ENCODE data around the gene AOX1. TPM values are rescaled to one million over a fixed set of nuclear protein-coding genes. Genes with fewer than 3 reads are reported as not detected.

Gene AOX1
- total RNA-seq, 1 experiment from 2014 or later = 0.71 TPM

DNA sequence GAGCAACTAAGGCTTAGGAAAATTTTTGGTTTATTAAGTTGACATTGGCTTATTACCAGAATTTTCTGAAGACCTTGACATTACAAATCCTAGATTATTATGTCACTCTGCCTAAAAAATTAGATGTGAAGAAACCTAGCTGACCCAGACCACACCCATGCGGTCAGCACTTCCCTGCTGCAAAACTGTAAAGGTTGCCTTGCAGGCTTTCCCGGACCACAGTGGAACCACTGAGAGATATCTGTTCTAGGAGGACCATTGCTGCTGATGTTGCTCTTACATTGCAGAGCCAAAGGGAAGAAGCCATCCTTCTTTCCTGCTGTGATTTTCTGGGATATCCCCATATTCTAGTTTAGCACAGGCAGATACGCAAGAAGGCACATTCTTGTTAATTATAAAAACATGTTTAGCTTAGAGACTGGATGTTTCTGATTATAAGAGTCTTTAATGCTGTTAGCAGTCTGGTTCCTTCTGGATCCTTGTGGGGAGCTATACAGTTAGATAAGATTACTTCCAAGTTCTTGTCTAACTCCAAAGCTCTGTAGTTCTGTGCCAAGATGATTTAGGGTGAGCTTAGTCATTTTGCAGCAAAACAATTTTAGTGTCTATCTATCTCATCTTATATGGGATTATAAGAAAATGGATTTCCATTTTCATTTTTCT, 70.2 kb downstream of the AOX1 start:
- DNase-seq (ENCODE audit: low read depth, low spot score) = no peak
- Histone ChIP-seq H3K4me1 (ENCODE audit: control insufficient read depth in 1 of 2, insufficient read depth in 2 of 2, low read length in 2 of 2) (peaks cover 0 to 11% of the 10 kb centered on the region in 2 experiments; a peak in 1 of 4 replicates), H3K79me2 (ENCODE audit: insufficient read depth, low read length) (no peaks in the 10 kb centered on the region), H3K9ac (ENCODE audit: low read length) (no peak overlapping the region), H3K27ac (ENCODE audit: low read depth, low read length) (no peak overlapping the region), H3K36me3 (ENCODE audit: control insufficient read depth in 1 of 2, insufficient read depth in 2 of 2, low read length in 2 of 2) (no peaks in the 10 kb centered on the region), H3K9me3 (ENCODE audit: control insufficient read depth in 1 of 2, insufficient read depth in 1 of 2, low read depth in 1 of 2, low read length in 2 of 2) (no peaks in the 10 kb centered on the region), H3K27me3 (ENCODE audit: insufficient read depth, low read length) (no peaks in the 10 kb centered on the region), H3K4me3 (replicated peaks in 1 of 2; ENCODE audit: low read depth in 1 of 2, low read length in 2 of 2) (no peak overlapping the region), H3K9me2 (ENCODE audit: insufficient read depth) (no peaks in the 10 kb centered on the region), H2AFZ (ENCODE audit: low read depth, low read length, poor library complexity, severe bottlenecking) (no peak overlapping the region), H4K20me1 (ENCODE audit: insufficient read depth) (no peaks in the 10 kb centered on the region), H3K4me2 (ENCODE audit: low read length) (no peak overlapping the region)
- ChIA-PET CTCF (no interaction called here), POLR2A (no interaction called here), RAD21 (ENCODE audit: low non-redundant PET in 1 of 2, low total read pairs in 2 of 2, uncharacterized antibody in 2 of 2, unreplicated experiment in 2 of 2) (no interaction called here)
- intact Hi-C loops (cut with micrococcal nuclease) = loop anchor here (5.0 kb wide), 1 partner anchor 79 kb away; no protein-coding TSS in a partner anchor
- ATAC-seq = no peak
- BruUV-seq (replicated peaks) = no TSS peak
- no peak for TF ChIP-seq JUND (IDR thresholded peaks at IDR 0.05)
- no peak for TF ChIP-seq YY1 (IDR thresholded peaks at IDR 0.05; ENCODE audit: extremely low read depth, insufficient replicate concordance, low read depth, low read length)
- TF ChIP-seq CEBPB (IDR thresholded peaks at IDR 0.05; ENCODE audit: low read depth) = no peak
- no peak for TF ChIP-seq FOSL1 (IDR thresholded peaks at IDR 0.05; ENCODE audit: low read depth)
- no peak for TF ChIP-seq TCF7L2 (IDR thresholded peaks at IDR 0.05; ENCODE audit: borderline replicate concordance, extremely low read depth, insufficient read depth, insufficient read length)

DNA sequence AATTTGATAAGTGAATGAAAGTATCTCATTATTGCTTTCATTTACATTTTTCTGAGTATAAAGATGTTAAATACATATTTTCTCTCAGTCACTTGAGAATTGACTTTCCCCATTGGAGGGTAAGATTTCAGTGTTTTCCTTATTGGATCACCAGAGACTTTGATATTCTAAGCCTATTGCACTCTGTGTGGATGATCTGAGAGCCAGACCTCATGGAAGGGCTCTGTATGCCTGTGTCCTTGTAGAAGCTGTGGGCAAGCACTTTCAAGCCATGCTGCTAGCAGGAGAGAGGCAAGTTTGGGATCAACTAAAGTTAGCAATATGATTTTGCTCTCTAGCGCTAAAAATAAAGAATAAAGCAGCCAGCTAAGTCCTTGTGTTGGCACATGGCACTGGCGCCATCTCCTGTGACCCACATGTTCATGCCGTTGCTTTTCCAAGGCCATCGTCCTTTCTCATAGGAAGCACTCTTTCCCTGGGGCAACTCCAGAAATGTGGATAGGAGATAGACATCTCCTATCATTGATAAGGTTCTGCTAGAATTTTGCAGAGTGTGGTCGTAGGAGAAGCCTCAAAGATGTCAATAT, 72.6 kb downstream of the AOX1 start:
- H3K27ac ChIP-seq (ENCODE audit: low read depth, low read length) = no peak overlapping the region
- no peak overlapping the region for H3K9ac ChIP-seq (ENCODE audit: low read length)
- intact Hi-C loops (cut with micrococcal nuclease) = loop anchor here (5.0 kb wide), 1 partner anchor 81 kb away; no protein-coding TSS in a partner anchor
- H3K9me3 ChIP-seq (ENCODE audit: control insufficient read depth in 1 of 2, insufficient read depth in 1 of 2, low read depth in 1 of 2, low read length in 2 of 2) = no peaks in the 10 kb centered on the region
- no peaks in the 10 kb centered on the region for H3K36me3 ChIP-seq (ENCODE audit: control insufficient read depth in 1 of 2, insufficient read depth in 2 of 2, low read length in 2 of 2)
- ATAC-seq = peak; percentile 41
- H3K27me3 ChIP-seq (ENCODE audit: insufficient read depth, low read length) = no peaks in the 10 kb centered on the region
- ChIA-PET CTCF (interaction anchor here (0.9 to 1.0 kb wide), 2 partner anchors 86 to 175 kb away, joined by 3 to 16 read pairs; no protein-coding TSS in a partner anchor), RAD21 (ENCODE audit: low non-redundant PET in 1 of 2, low total read pairs in 2 of 2, uncharacterized antibody in 2 of 2, unreplicated experiment in 2 of 2) (interaction anchor here in 1 of 2 experiments (0.7 kb wide), 1 partner anchor 175 kb away, joined by 3 read pairs; no protein-coding TSS in a partner anchor), POLR2A (no interaction called here)
- H3K4me3 ChIP-seq (replicated peaks in 1 of 2; ENCODE audit: low read depth in 1 of 2, low read length in 2 of 2) = no peak overlapping the region
- no peak for TF ChIP-seq FOSL1 (IDR thresholded peaks at IDR 0.05; ENCODE audit: low read depth)
- TF ChIP-seq RAD21 (IDR thresholded peaks at IDR 0.05; ENCODE audit: low read depth) = peak; percentile 62
- no peak for TF ChIP-seq EZH2 (IDR thresholded peaks at IDR 0.05)
- no peak for TF ChIP-seq YY1 (IDR thresholded peaks at IDR 0.05; ENCODE audit: extremely low read depth, insufficient replicate concordance, low read depth, low read length)
- TF ChIP-seq, protein P1, sequence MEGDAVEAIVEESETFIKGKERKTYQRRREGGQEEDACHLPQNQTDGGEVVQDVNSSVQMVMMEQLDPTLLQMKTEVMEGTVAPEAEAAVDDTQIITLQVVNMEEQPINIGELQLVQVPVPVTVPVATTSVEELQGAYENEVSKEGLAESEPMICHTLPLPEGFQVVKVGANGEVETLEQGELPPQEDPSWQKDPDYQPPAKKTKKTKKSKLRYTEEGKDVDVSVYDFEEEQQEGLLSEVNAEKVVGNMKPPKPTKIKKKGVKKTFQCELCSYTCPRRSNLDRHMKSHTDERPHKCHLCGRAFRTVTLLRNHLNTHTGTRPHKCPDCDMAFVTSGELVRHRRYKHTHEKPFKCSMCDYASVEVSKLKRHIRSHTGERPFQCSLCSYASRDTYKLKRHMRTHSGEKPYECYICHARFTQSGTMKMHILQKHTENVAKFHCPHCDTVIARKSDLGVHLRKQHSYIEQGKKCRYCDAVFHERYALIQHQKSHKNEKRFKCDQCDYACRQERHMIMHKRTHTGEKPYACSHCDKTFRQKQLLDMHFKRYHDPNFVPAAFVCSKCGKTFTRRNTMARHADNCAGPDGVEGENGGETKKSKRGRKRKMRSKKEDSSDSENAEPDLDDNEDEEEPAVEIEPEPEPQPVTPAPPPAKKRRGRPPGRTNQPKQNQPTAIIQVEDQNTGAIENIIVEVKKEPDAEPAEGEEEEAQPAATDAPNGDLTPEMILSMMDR (IDR thresholded peaks at IDR 0.05 in 2 of 3, conservative IDR thresholded peaks at IDR 0.05 in 1 of 3; ENCODE audit: borderline replicate concordance in 1 of 3, insufficient read depth in 1 of 3, low read depth in 2 of 3, low read length in 2 of 3) = peak; percentile 16 to 36 (median 24); a peak in 2 of 6 replicates
- no peak for TF ChIP-seq ZFX (IDR thresholded peaks at IDR 0.05)
- peaks cover 3 to 26% of the 10 kb centered on the region in 2 experiments; a peak in 3 of 4 replicates for H3K4me1 ChIP-seq (ENCODE audit: control insufficient read depth in 1 of 2, insufficient read depth in 2 of 2, low read length in 2 of 2)
- H4K20me1 ChIP-seq (ENCODE audit: insufficient read depth) = no peaks in the 10 kb centered on the region
- peak overlapping the region; percentile 89 for H2AFZ ChIP-seq (ENCODE audit: low read depth, low read length, poor library complexity, severe bottlenecking)
- no peaks in the 10 kb centered on the region for H3K9me2 ChIP-seq (ENCODE audit: insufficient read depth)
- no peak overlapping the region for H3K4me2 ChIP-seq (ENCODE audit: low read length)
- peak; percentile 15 for DNase-seq (ENCODE audit: low read depth, low spot score)
- H3K79me2 ChIP-seq (ENCODE audit: insufficient read depth, low read length) = no peaks in the 10 kb centered on the region
- no TSS peak for BruUV-seq (replicated peaks)
